GM19193 (cell line): ENCODE measurements around the gene ABTB2.

Source experiments
- POLR2A ChIP-seq: IDR thresholded peaks from 4 replicates; pipeline ENCODE4 v1.6.1; 2011; ENCODE audit not compliant: insufficient read depth, insufficient read length; ENCODE audit errors: extremely low read depth

Gene ABTB2

DNA sequence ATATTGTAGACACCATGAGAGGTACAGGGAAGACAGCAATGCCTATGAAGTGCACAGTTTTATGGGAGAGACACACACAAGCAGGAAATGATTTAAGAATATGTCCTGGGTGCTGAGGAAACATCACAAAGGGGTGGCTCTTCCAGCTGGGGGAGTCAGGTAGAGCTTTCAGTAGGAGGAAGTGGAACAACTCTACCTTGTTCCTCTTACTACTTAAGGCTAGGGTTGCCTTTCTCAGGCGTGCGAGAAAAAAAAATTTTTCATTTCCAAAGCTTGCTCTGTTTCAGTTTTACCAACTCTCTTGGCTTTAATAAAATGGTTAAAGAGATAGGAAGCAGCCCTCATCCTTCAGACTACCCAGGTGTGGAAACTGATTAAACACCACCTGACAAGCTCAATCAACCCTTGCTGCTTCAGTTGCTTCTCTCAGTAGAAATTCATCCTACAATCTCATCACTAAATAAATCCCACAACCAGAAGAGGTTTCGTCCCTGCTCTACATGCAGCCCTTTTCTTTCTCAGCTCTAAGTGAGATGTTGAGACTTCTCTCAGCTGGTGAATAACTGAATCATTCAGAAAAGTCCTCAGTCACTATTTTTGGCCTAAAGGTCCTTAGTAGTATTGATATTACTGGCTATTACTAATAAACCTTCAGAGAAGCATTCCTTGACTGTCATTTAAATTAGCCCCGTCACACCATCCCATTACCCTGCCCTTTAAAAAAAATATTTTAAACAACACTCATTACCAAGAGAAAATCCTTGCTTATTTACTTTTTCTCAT, 5.9 kb downstream of the ABTB2 start:
- no peak for TF ChIP-seq POLR2A

DNA sequence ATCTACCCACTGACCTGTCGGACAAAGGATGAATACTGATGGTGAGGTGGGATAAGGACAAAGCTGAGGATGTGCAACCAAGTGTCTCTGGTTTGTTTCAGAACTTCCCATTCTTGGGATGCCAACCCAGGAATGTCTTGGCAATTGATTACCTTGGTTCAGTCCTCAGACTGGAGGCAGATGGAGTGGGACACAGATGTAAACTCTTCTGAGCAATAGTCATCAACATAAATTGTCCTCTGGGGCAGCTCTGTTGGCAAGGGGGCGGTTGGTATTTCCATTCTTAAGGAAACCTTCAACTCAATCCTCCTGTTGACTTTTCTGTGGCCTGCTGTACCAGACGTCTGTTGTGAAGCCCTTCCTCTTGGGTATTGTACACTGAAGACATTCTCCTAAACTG, 6.8 kb downstream of the ABTB2 start:
- no peak for TF ChIP-seq POLR2A

DNA sequence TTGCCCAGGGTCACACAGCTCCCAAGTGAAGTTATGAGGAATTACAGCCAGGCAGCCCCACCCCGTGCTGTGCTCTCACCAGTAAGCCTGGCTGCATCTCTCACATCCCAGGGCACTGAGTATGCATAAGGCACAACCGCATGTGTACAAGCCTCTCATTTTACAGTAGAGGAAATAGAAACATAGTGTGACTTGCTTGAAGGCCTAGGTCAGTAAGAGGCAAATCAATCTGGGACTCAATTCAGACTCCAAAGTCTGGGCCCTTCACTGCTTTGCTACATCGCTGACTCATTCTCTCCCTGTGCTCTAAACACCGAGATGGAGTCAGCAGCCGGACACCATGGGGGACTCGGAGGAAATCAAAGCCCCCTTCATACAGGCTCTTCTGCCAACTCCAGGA, 7.9 kb downstream of the ABTB2 start:
- no peak for TF ChIP-seq POLR2A

DNA sequence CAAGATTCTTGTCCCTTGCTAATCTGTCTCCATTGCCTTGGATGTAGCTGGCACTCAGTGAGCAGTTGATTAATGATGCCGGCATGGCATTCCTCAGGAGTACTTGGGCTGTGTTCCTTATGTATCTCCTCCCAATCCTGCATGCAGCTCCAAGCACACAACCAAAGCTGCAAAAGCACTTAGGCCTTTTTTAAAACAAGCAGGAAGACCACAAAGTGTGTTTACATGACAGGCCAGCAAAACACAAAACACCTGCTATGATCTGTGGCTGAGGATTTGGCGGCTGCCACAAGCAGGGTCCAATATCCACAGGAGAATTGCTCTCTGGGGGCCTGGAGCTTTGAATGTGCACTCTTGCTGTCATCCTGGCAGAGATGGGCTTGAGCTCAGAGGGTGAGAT, 8.9 kb downstream of the ABTB2 start:
- no peak for TF ChIP-seq POLR2A

DNA sequence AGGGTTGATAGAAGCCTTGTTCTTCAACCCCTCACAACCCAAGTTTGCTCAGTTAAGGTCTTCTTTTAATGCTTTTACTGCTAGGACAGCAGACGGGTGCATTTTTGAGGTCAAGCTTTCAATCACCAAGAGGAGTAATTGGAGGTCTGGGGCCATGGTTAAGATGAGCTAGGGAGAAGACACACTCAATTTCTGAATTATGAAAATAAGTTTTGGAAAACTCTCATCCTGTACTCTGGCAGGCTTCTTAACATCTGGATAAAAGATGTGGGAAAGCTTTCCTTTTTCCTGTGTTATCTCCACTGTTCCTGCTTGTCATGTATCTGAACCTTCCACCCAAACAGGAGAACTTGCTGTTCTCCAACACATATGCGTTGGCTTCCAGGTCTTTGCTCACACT, 9.7 kb downstream of the ABTB2 start:
- no peak for TF ChIP-seq POLR2A

DNA sequence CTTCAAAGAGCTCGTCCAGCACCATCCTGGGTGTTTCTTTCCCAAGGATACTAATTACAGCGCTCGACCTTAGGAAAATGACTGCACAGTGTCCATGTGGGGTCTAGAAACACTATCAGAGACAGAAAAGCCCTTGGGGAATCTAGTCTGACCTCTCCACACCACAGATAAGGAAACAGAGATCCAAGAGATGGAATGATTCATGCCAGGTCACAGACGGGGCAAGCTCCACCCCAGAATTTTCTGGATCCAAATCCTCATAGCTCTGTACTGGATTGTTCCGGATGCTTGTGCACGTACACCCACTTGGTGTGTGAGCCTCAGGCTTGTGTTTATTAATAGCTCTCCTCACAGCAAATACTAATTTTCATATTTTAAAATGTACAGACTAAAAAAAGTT, 11.3 kb downstream of the ABTB2 start:
- TF ChIP-seq POLR2A = no peak

DNA sequence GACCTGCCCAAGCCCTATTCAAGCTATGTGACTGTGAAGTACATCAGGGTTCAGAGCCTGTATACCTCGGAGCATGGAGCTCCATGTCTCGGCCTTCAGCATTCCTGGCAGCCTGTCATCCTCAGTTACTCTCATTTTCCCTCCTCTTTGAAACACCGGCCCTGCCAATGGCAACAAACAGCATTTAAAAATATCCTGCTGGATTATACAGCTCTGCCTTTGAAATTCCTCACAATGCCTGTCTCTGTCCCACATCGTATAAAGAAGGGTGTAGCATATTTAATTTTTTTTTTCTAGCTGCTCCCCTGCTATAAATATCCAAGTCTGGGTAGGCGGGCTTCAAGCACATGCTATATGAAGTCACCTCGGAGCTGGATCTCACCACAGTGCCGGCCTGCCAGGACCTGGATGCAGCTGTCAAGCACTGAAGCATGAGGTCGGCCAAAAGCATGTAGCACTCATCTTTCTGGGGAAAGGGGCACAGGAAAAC, 11.8 kb downstream of the ABTB2 start:
- no peak for TF ChIP-seq POLR2A

DNA sequence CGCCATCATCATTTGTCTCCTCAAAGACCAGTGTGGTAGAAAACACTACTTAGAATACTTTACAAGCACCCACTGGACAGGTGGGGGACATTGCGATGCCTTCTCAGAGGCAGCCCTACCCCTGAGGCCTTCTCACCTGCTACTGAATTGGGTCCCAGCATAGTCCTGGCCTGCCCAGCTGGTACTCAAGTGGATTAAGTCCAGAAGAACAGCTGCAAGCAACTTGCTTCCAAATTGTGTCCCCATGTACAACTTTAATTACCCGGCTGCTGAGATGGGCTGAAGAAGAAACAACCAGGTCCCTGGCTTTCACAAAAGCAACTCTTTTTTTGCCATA, 12.3 kb downstream of the ABTB2 start:
- no peak for TF ChIP-seq POLR2A

DNA sequence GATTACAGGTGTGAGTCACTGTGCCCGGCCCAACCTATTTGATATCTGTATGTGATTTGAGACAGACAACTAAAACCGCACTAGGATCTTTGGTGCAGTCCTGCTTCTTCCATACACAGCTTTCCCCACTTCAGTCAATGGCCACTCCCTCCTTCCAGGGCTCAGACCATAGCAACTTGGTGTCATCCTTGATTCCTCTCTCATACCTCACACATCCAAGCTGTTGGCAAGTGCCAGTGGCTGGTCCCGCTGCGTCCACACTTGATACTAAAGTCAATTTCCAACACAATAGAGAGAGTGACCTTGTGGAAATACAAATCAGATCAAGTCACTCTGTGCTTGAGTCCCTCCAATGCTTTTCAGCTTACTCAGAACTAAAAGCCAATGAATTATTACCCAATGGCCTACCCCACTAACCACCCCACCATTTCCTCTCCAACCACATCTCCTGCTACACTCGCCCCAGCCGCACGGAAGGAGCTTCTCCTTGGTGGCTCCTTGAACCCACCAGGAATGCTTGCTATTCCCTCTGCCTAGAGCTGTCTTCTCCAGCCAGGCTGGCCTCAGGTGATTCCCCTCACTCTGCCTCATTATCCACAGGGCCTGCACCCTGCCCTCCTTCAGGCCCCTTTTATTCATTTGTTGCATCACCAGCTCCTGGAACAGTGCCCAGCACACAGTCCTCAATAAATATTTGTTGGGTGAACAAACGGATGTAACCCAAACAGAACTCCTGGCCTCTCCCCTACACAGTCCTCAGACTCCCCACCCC, 12.9 kb downstream of the ABTB2 start:
- TF ChIP-seq POLR2A = no peak

DNA sequence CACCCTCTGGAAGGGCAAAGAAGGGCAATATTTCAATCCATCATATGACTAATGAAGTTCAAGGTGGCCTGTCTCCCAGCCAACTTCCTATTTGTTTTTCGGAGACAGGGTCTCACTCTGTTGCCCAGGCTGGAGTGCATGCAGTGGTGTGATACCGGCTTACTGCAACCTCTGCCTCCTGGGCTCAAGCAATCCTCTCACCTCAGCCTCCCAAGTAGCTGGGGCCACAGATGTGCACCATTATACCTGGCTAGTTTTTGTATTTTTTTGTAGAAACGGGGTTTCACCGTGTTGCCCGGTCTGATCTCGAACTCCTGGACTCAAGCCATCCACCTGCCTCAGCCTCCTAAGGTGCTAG, 13.4 kb downstream of the ABTB2 start:
- no peak for TF ChIP-seq POLR2A

DNA sequence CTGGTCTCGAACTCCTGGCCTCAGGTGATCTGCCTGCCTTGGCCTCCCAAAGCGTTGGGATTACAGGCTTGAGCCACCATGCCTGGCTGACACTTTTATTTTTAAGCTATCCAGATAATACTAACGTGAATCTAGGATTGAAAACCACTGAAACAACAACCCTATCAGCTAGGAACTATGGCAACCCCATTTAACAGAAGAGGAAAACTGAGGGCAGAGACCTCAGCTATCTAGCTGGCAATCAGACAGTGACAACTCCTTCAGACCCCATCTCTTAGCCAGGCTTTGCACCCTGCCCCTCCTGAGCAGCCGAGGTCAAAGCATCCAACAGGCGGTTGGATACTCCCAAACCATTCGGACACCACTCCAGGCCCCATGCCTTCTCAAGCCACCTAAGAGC, 14.1 kb downstream of the ABTB2 start:
- no peak for TF ChIP-seq POLR2A

DNA sequence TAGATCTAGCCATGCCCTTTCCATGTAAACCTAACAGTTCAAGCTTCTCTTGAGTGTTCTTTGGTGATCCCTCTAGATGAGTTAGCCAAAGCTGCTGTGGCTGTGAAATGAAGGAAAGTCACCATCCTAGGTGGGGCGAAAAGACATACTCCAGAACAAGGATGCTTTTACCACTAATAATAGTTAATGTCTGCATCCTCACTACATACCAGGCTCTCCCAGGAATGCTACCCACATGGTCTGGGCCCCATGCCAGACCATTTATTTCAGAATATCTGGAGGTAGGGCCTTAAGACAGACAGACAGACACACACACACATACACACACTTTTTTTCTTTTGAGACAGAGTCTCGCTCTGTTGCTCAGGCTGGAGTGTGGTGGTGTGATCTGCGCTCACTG, 14.7 kb downstream of the ABTB2 start:
- no peak for TF ChIP-seq POLR2A

DNA sequence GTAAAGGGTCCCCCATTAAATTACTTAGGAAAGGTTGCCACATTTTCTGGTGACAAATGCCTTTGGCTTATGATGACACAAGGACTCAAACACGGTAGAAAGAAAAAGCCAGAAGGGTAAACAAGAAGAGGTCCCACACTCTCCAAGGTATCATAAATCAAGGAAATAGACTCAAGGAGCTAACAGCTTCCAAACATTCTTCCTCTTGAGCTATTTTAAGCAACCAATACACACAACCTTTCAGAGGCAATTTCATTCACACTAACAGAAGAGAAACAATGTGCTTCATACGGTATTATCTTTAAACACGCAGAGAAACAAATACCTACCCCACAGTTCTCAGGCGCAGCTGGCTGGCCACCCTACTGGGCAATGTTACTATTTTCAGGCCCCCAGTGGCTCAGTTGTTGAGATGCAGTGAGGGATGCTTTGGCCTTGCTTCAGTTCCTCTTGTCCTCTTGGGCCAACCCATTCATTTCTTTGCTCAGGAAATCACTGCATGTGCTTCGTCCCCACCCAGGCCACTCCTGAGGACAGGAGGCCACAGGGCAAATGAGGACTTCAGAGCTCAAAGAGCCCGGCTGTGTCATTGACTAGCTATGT, 15.8 kb downstream of the ABTB2 start:
- no peak for TF ChIP-seq POLR2A

DNA sequence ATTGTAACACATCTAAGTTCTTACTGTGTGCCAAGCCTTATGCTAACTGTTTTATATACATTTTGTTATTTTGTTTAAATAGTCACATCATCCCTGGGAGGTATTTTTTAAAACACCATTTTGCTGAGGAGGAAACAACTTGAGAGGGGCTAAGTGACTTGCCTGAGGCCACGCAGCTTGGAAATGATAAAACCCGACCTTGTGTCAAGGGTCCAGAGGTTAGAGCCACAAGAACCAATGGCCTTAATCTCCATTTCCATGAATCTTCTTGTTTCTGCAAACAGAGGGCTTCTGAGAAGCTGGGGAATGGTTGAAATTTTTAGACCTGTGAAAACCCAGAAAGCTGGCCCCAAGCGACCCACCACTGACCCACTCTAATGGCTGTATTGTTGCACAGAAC, 16.7 kb downstream of the ABTB2 start:
- no peak for TF ChIP-seq POLR2A

DNA sequence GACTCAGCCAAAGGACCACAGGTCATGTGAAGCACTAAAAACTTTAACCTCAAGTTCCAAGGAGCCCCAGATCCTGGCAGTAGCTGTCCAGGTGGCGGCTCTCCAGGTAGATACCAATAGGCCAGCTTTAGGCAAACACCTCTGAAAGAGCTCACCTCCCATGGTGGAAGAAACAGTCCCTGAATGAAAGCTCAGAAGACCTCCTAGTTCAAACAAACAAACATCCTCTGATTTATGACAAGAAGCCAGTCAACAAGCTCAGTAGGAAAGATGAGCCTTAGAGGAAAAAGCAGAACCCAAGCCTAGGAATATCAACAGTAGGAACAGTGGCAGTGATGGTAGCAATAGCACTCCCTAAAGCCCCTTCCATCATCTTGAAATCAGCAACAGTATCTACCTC, 17.2 kb downstream of the ABTB2 start:
- no peak for TF ChIP-seq POLR2A
